Ovary (tissue), 9 donors: ENCODE measurements around the gene XXYLT1. TPM values are rescaled to one million over a fixed set of nuclear protein-coding genes. Genes with fewer than 3 reads are reported as not detected.

ENCODE experiments used
- DNase-seq, 5 donors: peaks; one replicate each; pipeline ENCODE4 v3.0.0-alpha.2; 2019 to 2020
- H3K27ac ChIP-seq, 2 donors: fragments of 200-600 bp; one replicate each; pipeline versions ENCODE4 v1.5.1 to v1.8.0; 2019 to 2022
- H3K27me3 ChIP-seq: fragments of 200-600 bp; one replicate; pipeline ENCODE4 v1.8.0; 2022
- H3K36me3 ChIP-seq: fragments of 200-600 bp; sonication (generic); one replicate; pipeline ENCODE4 v1.5.1; 2019
- H3K4me1 ChIP-seq: one replicate; pipeline ENCODE4 v1.8.1; 2013; ENCODE audit warnings: mild to moderate bottlenecking, moderate library complexity; ENCODE audit not compliant: insufficient read depth
- H3K4me3 ChIP-seq: fragments of 200-600 bp; sonication (generic); one replicate; pipeline ENCODE4 v1.5.1; 2017
- H3K9me3 ChIP-seq, 2 donors: fragments of 200-600 bp in 1 of 2; sonication (generic) in 1 of 2; one replicate each; pipeline versions ENCODE4 v1.5.1 to v1.8.1; 2013 to 2019; ENCODE audit warnings: mild to moderate bottlenecking in 1 of 2, moderate library complexity in 1 of 2
- EP300 ChIP-seq: sonication (generic); formaldehyde crosslinking; IDR thresholded peaks from one replicate; pipeline ENCODE4 v1.6.1; 2017; ENCODE audit warnings: antibody characterized with exemption
- POLR2A ChIP-seq: fragments of 450-650 bp; IDR thresholded peaks from one replicate; pipeline ENCODE4 v1.6.1; 2017; ENCODE audit warnings: antibody characterized with exemption, mild to moderate bottlenecking, moderate library complexity
- WGBS, 3 donors: extraction: QIAGEN DNeasy Blood & Tissue Kit in 1 of 3; methylation state at CpG; one replicate each; pipeline versions ENCODE4 v1.1.5 to v1.1.7; 2013 to 2017; 5-methylcytosine and 5-hydroxymethylcytosine counted together
- intact Hi-C, 4 donors: fragments of 100-400 bp; cut with DNase I; formaldehyde crosslinking; loops; one replicate each; pipeline versions ENCODE4 v1.11.0 to v1.15.1; 2022 to 2023
- polyA plus RNA-seq, 2 donors: library from polyadenylated mRNA; stranded (reverse); fragments of 200-250 nt in 1 of 2; fragments of 350-450 nt in 1 of 2; fragmentation: Illumina TruSeq in 1 of 2; extraction: RNeasy Lipid Tissue Mini Kit (QIAGEN cat#74804) in 1 of 2; gene quantifications; one replicate each; pipeline ENCODE4 v1.2.3, GENCODE V29; 2013 to 2014
- total RNA-seq, 7 donors: library from RNA; depleted of rRNA in 2 of 7; stranded (reverse); fragments of >200 nt in 2 of 7; fragmentation: NEBNext Ultra II Directional in 3 of 7; extraction: Animal tissue kit (Norgen Biotek cat#: 25700) in 3 of 7; gene quantifications; one replicate each; pipeline versions ENCODE4 v1.1.0 to v1.2.4, GENCODE V29; 2016 to 2023
- TF ChIP-seq, protein P1 (sequence below), 3 donors: fragments of 450-650 bp in 2 of 3; fragments of 200-600 bp in 1 of 3; IDR thresholded peaks; one replicate each; pipeline versions ENCODE4 v1.5.1 to v1.8.0; 2016 to 2022; ENCODE audit warnings: antibody characterized with exemption in 3 of 3, mild to moderate bottlenecking in 1 of 3
- donor health status: DM: no; HTN: no; CAD: no; lungs with moderate emphysema.
- donor health status: DM: no; HTN: no; CAD: no.
- donor health status: Bipolar disorder and iron deficiency.
- donor health status: DM: yes; HTN: yes; CAD: no.
- donor health status: DM: no; HTN: no; CAD: no.
- donor health status: DM: yes; HTN: yes; CAD: no.

The XXYLT1 gene
- total and polyA plus RNA-seq, 9 donors, result 5.6 to 13.6 (median 10.2) TPM

DNA sequence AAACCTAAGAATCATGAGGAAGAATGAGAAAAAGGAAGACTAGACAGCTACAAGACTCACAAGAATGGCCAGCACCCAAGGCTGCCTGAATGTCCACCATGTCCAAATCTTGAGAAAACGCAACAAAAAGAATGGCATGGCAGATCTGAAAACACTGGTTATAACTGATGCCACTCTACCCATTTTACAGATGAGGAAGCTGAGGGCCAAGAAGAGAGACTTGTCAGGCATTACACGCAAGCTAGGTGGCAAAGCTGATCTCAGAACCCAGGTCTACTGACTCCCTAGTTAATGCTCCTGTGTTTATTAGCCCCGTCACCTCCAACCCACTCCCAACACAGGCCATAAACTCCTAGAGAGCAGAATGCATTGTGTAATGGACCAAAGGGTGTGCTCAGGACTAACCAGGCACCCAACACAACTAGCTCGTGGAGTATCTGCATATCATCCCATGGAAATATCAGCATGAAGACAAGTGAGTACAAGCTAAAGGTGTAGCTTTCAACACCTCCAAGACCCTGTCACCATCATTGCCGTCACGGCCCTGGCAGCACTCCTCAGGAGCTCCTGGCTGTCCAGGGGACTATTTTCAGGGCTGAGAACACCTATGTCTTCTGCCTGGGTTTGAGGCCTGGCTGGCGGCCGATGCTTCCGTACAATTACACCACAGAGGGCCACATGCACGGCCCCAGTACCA is 111.7 kb downstream of the XXYLT1 start:
- DNase-seq, result no peak
- TF ChIP-seq, protein P1, sequence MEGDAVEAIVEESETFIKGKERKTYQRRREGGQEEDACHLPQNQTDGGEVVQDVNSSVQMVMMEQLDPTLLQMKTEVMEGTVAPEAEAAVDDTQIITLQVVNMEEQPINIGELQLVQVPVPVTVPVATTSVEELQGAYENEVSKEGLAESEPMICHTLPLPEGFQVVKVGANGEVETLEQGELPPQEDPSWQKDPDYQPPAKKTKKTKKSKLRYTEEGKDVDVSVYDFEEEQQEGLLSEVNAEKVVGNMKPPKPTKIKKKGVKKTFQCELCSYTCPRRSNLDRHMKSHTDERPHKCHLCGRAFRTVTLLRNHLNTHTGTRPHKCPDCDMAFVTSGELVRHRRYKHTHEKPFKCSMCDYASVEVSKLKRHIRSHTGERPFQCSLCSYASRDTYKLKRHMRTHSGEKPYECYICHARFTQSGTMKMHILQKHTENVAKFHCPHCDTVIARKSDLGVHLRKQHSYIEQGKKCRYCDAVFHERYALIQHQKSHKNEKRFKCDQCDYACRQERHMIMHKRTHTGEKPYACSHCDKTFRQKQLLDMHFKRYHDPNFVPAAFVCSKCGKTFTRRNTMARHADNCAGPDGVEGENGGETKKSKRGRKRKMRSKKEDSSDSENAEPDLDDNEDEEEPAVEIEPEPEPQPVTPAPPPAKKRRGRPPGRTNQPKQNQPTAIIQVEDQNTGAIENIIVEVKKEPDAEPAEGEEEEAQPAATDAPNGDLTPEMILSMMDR (IDR thresholded peaks at IDR 0.05), result no peak
- TF ChIP-seq POLR2A (no peak), EP300 (no peak)
- 95 to 98% (median 97%) methylated on average over 10 of the region's 10 CpGs for WGBS, 3 donors
- Histone ChIP-seq H3K27me3 (no peaks in the 10 kb centered on the region), H3K9me3 (no peaks in the 10 kb centered on the region), H3K27ac (no peak overlapping the region), H3K4me3 (no peak overlapping the region), H3K4me1 (peaks cover 11% of the 10 kb centered on the region), H3K36me3 (no peaks in the 10 kb centered on the region)
- intact Hi-C loops, result loop anchor here in 2 of 4 donors (10.0 kb wide), 2 partner anchors 46 to 96 kb away; no protein-coding TSS in a partner anchor

DNA sequence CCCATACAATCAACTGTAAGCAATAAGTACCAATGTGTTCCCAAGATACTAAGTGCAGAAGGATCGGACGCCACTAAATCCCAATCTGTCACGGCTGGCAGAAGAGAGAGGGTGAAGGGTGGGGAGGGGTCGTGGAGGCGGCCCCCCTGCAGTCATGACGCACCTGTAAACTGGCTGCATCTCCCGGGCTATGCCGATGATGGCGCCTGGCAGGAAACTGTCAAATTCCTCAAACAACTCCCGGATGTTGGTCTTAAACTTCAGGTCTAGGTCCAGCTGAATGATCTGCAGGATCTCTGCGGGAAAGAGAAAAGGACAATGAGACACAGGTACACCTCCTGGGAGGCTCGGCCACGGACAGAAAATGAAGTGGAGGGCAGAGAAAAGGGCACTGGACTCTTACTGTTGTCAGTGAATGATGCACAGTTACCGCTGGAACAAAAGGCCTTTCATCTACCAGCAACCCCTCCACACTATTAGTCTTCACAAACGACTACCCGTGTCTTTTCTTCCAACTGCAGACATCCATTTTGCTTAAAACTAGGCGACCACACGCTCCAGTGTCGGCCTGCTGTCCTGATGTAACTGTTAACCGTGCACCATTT is 114.6 kb downstream of the XXYLT1 start:
- WGBS, 3 donors, result 90 to 91% (median 91%) methylated on average over 20 of the region's 20 CpGs
- H3K27ac ChIP-seq, result no peak overlapping the region

DNA sequence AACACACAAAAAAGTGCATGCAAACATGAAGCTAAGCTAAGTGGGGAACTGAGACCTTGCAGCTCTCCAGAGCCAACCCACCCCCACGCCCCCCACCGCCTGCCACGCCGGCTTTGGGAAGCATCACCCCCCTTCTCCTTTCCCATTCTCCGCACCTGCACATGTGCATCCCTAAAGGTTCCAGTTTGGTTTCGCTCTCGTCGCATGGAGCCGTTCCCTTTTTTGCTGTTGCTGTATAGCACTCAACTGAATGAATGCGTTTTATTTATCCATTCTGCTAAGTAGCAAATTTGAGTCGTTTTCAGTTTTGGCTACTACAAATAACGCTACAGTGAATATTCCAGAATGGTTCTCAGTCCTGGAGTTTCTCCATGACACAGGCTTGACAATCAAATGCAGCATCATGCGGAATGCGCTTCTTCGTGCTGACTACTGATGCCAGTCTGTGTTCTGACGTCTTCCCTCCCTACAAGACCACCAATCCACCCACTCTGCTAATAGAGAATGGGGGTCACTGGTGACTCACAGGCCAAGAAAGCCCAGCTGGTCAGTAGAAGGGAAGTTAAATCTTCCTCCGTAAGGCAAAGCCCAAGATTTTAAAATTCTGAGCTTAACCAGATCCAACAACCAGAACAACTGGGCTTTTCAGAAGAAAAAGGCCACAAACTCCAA is 115.3 kb downstream of the XXYLT1 start:
- no peaks in the 10 kb centered on the region for H3K27me3 ChIP-seq
- intact Hi-C loops, result loop anchor here in 2 of 4 donors (10.0 kb wide), 2 partner anchors 49 to 99 kb away; no protein-coding TSS in a partner anchor
- peaks cover 12% of the 10 kb centered on the region for H3K4me1 ChIP-seq
- no peak for TF ChIP-seq EP300
- TF ChIP-seq, protein P1 (IDR thresholded peaks at IDR 0.05), result no peak
- TF ChIP-seq POLR2A, result no peak
- H3K9me3 ChIP-seq, result no peaks in the 10 kb centered on the region
- no peak overlapping the region for H3K27ac ChIP-seq
- no peak for DNase-seq
- no peaks in the 10 kb centered on the region for H3K36me3 ChIP-seq
- 49 to 62% (median 52%) methylated on average over 17 of the region's 17 CpGs for WGBS, 3 donors
- H3K4me3 ChIP-seq, result no peak overlapping the region

More for the DNA sequence above, 114.6 kb downstream of the XXYLT1 start:
- TF ChIP-seq, protein P1 (IDR thresholded peaks at IDR 0.05), result no peak
- TF ChIP-seq POLR2A (no peak), EP300 (no peak)
- H3K4me3 ChIP-seq, result no peak overlapping the region
- H3K36me3 ChIP-seq, result no peaks in the 10 kb centered on the region
- no peaks in the 10 kb centered on the region for H3K9me3 ChIP-seq
- no peak for DNase-seq
- intact Hi-C loops, result loop anchor here in 2 of 4 donors (10.0 kb wide), 2 partner anchors 48 to 98 kb away; no protein-coding TSS in a partner anchor
- no peaks in the 10 kb centered on the region for H3K27me3 ChIP-seq
- peaks cover 12% of the 10 kb centered on the region for H3K4me1 ChIP-seq

DNA sequence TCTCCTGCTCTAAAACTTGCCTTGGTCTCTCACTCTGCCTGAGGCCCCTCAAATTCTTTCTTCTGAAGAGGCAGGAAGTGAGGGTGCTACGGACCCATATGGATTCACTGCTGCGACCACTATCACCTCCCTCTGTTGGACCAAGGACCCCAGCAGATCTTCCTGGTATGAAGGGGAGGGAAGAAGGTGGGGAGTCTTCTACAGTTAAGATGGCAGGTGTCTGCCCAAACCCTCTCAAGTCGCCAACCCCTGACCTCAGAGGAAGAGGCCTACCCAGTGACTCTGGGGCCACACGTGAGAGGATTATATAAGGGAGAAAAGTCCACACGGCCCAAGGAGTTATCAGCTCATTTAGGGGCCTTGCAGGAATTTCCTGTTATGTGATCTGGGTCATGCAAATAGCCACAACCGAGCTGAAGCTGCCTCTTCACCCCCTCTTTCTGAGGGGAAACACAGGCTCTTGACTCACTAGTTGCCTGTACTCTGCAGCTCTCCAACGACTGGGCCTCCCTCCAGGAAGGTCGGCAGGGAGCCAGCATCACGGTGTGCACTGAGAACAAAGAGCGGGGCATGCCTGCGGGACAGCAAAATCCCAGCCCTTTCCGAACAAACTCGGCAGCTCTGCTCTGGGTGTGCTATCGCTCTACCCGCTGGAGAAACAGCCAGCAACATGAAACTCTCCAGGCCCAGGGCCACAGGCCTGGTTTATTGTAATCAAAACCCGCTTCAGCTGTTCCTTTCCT is 116.0 kb downstream of the XXYLT1 start:
- no peak overlapping the region for H3K4me3 ChIP-seq
- DNase-seq, result peak; percentile 89 to 98 (median 92)
- no peaks in the 10 kb centered on the region for H3K9me3 ChIP-seq
- H3K27me3 ChIP-seq, result no peaks in the 10 kb centered on the region
- peaks cover 12% of the 10 kb centered on the region for H3K4me1 ChIP-seq
- no peak for TF ChIP-seq POLR2A
- TF ChIP-seq, protein P1 (IDR thresholded peaks at IDR 0.05), result no peak
- H3K36me3 ChIP-seq, result no peaks in the 10 kb centered on the region
- intact Hi-C loops, result loop anchor here in 2 of 4 donors (10.0 kb wide), 2 partner anchors 50 to 100 kb away; no protein-coding TSS in a partner anchor
- WGBS, 3 donors, result 12 to 16% (median 13%) methylated on average over 16 of the region's 16 CpGs
- peak overlapping the region; percentile 48 to 74 for H3K27ac ChIP-seq
